AG10803 (cell line): ENCODE measurements around the gene ANKRD12.
A peak's percentile ranks its signal among the peaks of the same experiment; 100 is the strongest.

Experiments used
- DNase-seq: peaks from one replicate; pipeline ENCODE4 v3.0.0; 2010; ENCODE audit warnings: low read depth
- H3K4me3 ChIP-seq: 2 replicates; pipeline ENCODE4 v1.5.1; 2011; ENCODE audit warnings: mild to moderate bottlenecking, low read length, control low read depth
- TF ChIP-seq, protein P1 (sequence below): conservative IDR thresholded peaks from 2 replicates; pipeline ENCODE4 v1.5.1; 2011; ENCODE audit warnings: mild to moderate bottlenecking, low read length, control low read depth, inconsistent platforms

Gene ANKRD12

DNA sequence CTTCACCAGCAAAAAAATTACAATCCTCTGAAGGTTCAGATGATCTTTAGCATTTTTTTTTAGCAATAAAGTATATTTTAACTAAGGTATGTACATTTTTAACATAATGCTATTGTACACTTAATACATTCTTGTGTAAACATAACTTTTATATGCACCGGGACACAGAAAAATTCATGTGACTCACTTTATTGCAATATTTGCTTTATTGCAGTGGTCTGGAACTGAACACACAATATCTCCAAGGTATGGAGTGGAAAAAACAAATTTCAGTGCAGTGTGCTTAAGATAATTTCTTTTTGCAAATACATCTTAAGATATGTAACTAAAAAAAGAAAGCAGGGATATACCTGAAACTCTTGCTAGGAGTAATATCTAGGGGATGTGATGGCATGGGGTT, 192.9 kb downstream of the ANKRD12 start:
- no peak overlapping the region for H3K4me3 ChIP-seq
- DNase-seq, result no peak
- TF ChIP-seq, protein P1, sequence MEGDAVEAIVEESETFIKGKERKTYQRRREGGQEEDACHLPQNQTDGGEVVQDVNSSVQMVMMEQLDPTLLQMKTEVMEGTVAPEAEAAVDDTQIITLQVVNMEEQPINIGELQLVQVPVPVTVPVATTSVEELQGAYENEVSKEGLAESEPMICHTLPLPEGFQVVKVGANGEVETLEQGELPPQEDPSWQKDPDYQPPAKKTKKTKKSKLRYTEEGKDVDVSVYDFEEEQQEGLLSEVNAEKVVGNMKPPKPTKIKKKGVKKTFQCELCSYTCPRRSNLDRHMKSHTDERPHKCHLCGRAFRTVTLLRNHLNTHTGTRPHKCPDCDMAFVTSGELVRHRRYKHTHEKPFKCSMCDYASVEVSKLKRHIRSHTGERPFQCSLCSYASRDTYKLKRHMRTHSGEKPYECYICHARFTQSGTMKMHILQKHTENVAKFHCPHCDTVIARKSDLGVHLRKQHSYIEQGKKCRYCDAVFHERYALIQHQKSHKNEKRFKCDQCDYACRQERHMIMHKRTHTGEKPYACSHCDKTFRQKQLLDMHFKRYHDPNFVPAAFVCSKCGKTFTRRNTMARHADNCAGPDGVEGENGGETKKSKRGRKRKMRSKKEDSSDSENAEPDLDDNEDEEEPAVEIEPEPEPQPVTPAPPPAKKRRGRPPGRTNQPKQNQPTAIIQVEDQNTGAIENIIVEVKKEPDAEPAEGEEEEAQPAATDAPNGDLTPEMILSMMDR, result no peak

DNA sequence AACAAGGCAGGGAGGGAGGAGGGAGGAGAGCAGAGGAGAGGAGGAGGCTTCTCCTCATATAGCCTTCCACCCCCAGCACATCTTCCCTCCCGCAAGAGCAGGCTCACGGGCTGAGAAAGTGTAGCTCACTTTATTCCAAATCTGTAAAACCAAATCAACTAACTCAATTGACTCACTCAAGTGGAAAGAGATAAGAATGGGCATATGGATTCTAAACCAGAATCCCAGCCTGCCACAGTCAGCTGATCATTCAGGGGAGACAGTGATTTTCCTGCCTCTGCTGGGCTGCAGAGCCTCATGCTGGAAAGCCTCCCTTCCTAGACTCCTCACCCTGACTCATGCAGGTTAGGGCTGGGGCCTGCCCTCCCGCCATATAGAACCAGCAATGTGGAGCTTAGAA, 193.8 kb downstream of the ANKRD12 start:
- DNase-seq, result no peak
- H3K4me3 ChIP-seq, result no peak overlapping the region
- TF ChIP-seq, protein P1, result no peak

DNA sequence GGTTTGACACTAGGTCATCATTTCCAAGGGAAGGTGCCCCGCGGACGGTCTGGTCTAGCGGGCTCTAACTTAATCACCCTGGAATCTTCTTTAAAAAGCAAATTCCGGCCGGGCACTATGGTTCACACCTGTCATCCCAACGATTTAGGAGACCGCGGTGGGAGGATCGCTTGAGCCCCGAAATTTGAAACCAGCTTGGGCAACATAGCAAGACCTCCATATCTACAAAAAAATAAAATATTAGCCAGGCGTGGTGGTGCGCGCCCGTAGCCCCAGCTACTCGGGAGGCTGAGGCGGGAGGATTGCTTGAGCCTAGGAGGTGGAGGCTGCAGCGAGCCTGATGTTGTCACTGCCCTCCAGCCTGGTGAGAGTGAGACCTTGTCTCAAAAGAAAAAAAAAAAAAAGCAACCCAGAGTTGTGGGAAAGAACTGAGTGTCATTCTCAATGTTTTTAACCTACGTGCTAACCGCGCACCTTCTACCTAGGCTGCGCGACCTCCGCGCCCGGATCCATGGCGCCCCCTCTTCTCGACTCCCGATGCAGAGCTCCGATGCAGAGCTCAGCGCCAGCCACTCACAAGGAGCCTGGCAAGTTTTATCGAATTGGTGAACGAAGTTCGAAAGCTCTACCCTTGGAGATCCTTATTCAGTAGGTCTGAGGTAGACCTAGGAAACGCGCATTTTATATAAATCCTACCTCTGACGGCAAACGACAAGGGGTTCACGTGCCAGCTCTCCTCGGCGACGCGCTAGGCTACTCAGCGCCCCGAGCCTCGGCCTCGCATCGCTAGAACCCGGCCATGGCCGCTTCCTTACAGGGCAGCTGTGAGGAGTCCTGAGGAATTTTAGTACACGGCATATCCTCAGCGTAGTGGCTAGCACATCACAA, 197.1 kb downstream of the ANKRD12 start:
- H3K4me3 ChIP-seq, result peak overlapping the region; percentile 74
- DNase-seq, result no peak
- TF ChIP-seq, protein P1, result no peak

DNA sequence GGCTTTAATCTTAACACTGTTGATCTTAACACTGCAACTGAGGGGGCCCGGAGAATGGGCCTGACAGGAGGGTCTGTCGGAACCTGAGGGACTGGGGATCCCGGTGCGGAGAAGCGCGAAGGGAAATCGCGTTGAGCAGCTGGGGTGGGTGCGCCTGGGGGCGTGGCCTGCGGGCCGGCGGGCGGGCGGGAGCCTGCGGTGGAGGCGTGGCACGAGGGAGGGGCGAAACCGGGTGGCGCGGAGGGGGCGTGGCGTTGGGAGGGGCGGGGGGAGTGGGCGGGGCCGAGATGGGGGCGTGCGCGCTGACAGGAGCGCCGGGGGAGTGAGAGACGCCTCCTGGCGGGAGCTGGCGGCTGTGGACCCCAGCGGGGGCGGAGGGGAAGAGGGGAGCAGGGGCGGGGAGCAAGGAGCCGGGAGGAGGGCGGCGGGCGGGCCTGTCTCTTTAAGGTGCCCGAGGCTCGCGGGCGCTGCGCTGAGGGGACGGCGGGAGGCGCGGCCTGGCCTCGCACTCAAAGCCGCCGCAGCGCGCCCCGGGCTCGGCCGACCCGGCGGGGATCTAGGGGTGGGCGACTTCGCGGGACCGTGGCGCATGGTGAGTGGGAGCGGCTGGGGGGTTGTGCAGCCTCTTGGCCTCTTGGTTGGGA, 197.9 kb downstream of the ANKRD12 start, which contains the start of gene TWSG1:
Gene TWSG1, plus strand, starts transcription at position 445 of the 644 bp plus-strand sequence. CDS start 2,457 bp downstream, outside the sequence.
- peak within 1 kb of the TSS; percentile 81 for H3K4me3 ChIP-seq
- DNase-seq, result peak; percentile 95
- TF ChIP-seq, protein P1, result peak; percentile 41

DNA sequence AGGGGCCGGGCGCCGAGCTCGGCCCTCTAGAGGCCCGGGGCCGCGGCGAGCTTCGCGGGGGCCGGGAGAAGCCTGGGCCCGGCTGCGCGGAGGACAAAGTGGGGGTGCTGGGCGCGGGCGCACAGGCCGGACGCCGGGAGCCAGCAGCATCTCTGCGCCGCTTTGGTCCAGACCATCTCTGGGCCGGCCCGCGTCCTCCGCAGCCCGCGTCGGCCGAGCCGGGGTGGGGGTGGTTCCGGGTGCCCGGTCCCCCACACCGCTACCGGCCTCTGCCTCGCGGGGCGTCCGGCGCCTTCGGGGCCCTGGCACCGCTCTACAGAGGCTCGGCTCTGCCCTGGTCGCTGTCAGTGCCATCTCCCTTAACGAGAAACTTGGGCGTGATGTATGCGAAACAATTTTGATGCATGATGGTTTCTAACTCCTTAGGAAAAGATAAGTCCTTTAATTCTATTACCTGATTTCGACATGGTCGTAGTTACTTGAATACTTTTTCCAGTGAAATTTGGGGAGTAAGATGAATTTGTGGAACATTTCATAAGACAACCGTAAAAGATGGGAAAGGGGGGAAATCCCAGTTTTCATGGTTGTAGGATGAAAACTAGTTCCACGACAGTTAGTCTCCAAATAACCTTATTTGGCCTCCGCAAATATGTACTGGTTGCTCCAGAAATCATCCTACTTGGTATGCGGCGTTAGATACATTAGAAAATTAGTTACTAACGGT, 198.6 kb downstream of the ANKRD12 start:
- TF ChIP-seq, protein P1, result no peak
- peak overlapping the region; percentile 81 for H3K4me3 ChIP-seq
- peak; percentile 54 for DNase-seq
